ENCODE results near the gene MC5R. TPM values are rescaled to one million over a fixed set of nuclear protein-coding genes. Genes with fewer than 3 reads are reported as not detected.

Gene MC5R
- total and polyA plus RNA-seq, 10 of the 15 experiments (the other 5 are each of a cell fraction or from before 2014, with no cell fraction given), result not detected

DNA sequence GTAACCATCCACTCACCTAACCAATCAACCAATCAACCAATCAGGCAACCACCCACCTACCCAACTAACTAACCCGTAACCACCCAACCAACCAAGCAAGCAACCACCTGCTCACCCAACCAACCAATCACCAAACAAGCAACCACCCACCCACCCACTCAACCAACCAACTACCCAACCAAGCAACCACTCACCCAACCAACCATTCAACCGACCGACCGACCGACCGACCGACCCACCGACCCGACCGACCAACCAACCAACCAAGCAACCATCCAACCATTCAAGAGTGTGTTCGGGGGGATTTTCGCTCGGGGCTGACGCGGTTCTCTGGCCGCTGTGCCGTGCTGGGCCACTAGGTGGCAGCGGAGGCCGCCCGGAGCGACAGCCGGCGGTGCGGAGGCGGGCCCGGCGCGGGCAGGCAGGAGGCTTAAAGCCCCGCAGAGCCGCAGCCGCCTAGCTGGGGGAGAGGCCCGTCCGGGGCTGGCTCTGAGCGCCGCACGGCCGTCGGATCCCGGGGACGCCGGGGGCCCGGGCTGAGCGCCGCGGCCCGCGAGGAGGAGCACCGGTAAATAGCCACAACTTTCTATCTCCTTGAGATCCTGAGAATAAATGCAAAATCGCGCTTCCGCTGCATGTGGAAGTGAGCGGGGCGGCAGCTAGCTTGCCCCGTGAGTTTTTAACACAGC, at the start of gene MC5R (continued):
- TF ChIP-seq CREM (IDR thresholded peaks at IDR 0.05; ENCODE audit: low read depth), result 0 out of 2 replicates have a peak, but pooled peaks have one; percentile 19
- TF ChIP-seq CBX3 (IDR thresholded peaks at IDR 0.05; ENCODE audit: borderline replicate concordance, low read depth), result no peak
- TF ChIP-seq ASH2L (IDR thresholded peaks at IDR 0.05; ENCODE audit: borderline replicate concordance, low read depth), result no peak
- no peak for TF ChIP-seq STAT1 (conservative IDR thresholded peaks at IDR 0.05)
- TF ChIP-seq, protein P1, sequence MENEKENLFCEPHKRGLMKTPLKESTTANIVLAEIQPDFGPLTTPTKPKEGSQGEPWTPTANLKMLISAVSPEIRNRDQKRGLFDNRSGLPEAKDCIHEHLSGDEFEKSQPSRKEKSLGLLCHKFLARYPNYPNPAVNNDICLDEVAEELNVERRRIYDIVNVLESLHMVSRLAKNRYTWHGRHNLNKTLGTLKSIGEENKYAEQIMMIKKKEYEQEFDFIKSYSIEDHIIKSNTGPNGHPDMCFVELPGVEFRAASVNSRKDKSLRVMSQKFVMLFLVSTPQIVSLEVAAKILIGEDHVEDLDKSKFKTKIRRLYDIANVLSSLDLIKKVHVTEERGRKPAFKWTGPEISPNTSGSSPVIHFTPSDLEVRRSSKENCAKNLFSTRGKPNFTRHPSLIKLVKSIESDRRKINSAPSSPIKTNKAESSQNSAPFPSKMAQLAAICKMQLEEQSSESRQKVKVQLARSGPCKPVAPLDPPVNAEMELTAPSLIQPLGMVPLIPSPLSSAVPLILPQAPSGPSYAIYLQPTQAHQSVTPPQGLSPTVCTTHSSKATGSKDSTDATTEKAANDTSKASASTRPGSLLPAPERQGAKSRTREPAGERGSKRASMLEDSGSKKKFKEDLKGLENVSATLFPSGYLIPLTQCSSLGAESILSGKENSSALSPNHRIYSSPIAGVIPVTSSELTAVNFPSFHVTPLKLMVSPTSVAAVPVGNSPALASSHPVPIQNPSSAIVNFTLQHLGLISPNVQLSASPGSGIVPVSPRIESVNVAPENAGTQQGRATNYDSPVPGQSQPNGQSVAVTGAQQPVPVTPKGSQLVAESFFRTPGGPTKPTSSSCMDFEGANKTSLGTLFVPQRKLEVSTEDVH (IDR thresholded peaks at IDR 0.05; ENCODE audit: low read depth, partially characterized antibody), result no peak
- 0 out of 2 replicates have a peak, but pooled peaks have one; percentile 44 for TF ChIP-seq DPF2 (IDR thresholded peaks at IDR 0.05)
- TF ChIP-seq, protein P2, sequence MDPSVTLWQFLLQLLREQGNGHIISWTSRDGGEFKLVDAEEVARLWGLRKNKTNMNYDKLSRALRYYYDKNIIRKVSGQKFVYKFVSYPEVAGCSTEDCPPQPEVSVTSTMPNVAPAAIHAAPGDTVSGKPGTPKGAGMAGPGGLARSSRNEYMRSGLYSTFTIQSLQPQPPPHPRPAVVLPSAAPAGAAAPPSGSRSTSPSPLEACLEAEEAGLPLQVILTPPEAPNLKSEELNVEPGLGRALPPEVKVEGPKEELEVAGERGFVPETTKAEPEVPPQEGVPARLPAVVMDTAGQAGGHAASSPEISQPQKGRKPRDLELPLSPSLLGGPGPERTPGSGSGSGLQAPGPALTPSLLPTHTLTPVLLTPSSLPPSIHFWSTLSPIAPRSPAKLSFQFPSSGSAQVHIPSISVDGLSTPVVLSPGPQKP (IDR thresholded peaks at IDR 0.05; ENCODE audit: low read depth, low read length), result no peak
- no peak for TF ChIP-seq SRF (IDR thresholded peaks at IDR 0.05; ENCODE audit: low read depth in 2 of 2, low read length in 2 of 2)
- no peak for TF ChIP-seq PAX5 (IDR thresholded peaks at IDR 0.05; ENCODE audit: borderline replicate concordance, low read depth, low read length)
- peak; percentile 34; the same call in 1 of the 2 replicates for TF ChIP-seq IKZF1 (conservative IDR thresholded peaks at IDR 0.05)
- TF ChIP-seq, protein P3, sequence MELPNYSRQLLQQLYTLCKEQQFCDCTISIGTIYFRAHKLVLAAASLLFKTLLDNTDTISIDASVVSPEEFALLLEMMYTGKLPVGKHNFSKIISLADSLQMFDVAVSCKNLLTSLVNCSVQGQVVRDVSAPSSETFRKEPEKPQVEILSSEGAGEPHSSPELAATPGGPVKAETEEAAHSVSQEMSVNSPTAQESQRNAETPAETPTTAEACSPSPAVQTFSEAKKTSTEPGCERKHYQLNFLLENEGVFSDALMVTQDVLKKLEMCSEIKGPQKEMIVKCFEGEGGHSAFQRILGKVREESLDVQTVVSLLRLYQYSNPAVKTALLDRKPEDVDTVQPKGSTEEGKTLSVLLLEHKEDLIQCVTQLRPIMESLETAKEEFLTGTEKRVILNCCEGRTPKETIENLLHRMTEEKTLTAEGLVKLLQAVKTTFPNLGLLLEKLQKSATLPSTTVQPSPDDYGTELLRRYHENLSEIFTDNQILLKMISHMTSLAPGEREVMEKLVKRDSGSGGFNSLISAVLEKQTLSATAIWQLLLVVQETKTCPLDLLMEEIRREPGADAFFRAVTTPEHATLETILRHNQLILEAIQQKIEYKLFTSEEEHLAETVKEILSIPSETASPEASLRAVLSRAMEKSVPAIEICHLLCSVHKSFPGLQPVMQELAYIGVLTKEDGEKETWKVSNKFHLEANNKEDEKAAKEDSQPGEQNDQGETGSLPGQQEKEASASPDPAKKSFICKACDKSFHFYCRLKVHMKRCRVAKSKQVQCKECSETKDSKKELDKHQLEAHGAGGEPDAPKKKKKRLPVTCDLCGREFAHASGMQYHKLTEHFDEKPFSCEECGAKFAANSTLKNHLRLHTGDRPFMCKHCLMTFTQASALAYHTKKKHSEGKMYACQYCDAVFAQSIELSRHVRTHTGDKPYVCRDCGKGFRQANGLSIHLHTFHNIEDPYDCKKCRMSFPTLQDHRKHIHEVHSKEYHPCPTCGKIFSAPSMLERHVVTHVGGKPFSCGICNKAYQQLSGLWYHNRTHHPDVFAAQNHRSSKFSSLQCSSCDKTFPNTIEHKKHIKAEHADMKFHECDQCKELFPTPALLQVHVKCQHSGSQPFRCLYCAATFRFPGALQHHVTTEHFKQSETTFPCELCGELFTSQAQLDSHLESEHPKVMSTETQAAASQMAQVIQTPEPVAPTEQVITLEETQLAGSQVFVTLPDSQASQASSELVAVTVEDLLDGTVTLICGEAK (IDR thresholded peaks at IDR 0.05; ENCODE audit: borderline replicate concordance), result no peak
- TF ChIP-seq BRCA1 (IDR thresholded peaks at IDR 0.05; ENCODE audit: low read depth, low read length), result no peak
- no peak for TF ChIP-seq MEF2B (IDR thresholded peaks at IDR 0.05; ENCODE audit: partially characterized antibody, poor library complexity, severe bottlenecking)
- peak; percentile 9 for TF ChIP-seq RUNX3 (IDR thresholded peaks at IDR 0.05; ENCODE audit: low read length)
- TF ChIP-seq POU2F2 (IDR thresholded peaks at IDR 0.05; ENCODE audit: borderline replicate concordance, low read depth, low read length), result no peak
- TF ChIP-seq, protein P4, sequence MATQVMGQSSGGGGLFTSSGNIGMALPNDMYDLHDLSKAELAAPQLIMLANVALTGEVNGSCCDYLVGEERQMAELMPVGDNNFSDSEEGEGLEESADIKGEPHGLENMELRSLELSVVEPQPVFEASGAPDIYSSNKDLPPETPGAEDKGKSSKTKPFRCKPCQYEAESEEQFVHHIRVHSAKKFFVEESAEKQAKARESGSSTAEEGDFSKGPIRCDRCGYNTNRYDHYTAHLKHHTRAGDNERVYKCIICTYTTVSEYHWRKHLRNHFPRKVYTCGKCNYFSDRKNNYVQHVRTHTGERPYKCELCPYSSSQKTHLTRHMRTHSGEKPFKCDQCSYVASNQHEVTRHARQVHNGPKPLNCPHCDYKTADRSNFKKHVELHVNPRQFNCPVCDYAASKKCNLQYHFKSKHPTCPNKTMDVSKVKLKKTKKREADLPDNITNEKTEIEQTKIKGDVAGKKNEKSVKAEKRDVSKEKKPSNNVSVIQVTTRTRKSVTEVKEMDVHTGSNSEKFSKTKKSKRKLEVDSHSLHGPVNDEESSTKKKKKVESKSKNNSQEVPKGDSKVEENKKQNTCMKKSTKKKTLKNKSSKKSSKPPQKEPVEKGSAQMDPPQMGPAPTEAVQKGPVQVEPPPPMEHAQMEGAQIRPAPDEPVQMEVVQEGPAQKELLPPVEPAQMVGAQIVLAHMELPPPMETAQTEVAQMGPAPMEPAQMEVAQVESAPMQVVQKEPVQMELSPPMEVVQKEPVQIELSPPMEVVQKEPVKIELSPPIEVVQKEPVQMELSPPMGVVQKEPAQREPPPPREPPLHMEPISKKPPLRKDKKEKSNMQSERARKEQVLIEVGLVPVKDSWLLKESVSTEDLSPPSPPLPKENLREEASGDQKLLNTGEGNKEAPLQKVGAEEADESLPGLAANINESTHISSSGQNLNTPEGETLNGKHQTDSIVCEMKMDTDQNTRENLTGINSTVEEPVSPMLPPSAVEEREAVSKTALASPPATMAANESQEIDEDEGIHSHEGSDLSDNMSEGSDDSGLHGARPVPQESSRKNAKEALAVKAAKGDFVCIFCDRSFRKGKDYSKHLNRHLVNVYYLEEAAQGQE (IDR thresholded peaks at IDR 0.05; ENCODE audit: low read depth, low read length), result no peak
- TF ChIP-seq CREB1 (IDR thresholded peaks at IDR 0.05; ENCODE audit: low read depth), result no peak
- no peak for TF ChIP-seq ZNF24 (IDR thresholded peaks at IDR 0.05)
- TF ChIP-seq EZH2 (IDR thresholded peaks at IDR 0.05; ENCODE audit: borderline replicate concordance, control insufficient read depth, low read depth, low read length), result no peak

Data from GM12878 (cell line).